ENCODE results near the gene ITGB7. TPM values are rescaled to one million over a fixed set of nuclear protein-coding genes. Genes with fewer than 3 reads are reported as not detected.
"Not testable (repeated sequence)": the region's sequence is repeated elsewhere in the genome, so short reads cannot be mapped to it uniquely, and the experiment has no call there.

Gene ITGB7
- polyA plus RNA-seq, 12 donors = 0.31 to 4.2 (median 0.84) TPM; not detected in 2

- peak; percentile 96 for DNase-seq
These were observed 26.7 kb downstream of the ITGB7 start, which contains the start of the genes CSAD and ZNF740 for GRCh38 chr12:53180220-53180930. CSAD (minus strand) TSS chr12:53180925; CDS start chr12:53173470, 7,455 bp downstream. ZNF740 (plus strand) TSS chr12:53180722; CDS start chr12:53181984, 1,262 bp downstream.

- no peak for DNase-seq
These were observed 27.3 kb downstream of the ITGB7 start for GRCh38 chr12:53179687-53180219.

GRCh38 chr12:53178803-53179202, 28.2 kb downstream of the ITGB7 start:
- not testable (repeated sequence) for DNase-seq

- not testable (repeated sequence) for DNase-seq
These were observed 29.6 kb downstream of the ITGB7 start for GRCh38 chr12:53177447-53177846.

DNA sequence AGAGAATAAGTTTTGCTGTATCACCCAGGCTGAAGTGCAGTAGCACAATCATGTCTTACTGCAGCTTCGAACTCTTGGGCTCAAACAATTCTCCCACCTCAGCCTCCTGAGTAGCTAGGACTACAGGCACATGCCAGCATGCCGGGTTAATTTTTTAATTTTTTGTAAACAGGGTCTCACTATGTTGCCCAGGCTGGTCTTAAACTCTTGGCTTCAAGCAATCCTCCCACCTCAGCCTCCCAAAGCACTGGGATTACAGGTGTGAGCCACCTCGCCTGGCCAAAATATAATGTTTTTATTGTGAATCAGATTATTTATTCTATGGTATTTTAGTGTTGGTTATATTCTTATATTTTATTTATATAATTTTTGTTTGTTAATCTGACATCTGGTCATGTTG, 30.3 kb downstream of the ITGB7 start:
- DNase-seq = no peak

DNA sequence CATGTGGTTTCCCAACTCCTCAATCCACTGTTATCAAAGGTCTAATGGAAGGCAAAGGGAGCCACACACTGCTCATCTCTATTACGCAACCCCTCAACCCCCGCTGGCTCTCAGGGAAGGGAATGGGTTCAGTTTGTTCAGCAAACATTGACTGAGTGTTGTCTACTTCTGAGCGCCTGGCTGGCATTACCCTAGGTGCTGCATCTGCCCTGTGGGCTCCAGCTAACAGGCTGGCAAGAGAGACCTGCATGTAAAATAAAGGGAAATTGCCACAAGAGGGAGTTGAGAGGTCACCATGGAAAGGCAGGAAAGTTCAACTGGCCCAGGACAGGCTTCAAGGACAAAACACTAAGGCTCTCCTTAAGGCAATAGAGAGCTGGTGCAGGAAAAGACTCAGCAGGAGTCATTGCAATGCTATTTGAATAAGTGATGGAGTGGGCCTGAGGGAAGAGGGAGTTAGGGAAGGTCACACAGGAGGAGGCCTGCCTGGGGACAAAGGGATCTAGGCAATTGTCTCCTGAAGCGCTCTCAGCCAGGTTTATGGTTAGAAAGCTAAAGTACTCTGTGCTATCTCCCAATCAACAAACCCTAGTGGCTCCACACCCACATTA, 32.1 kb downstream of the ITGB7 start:
- DNase-seq = no peak

GRCh38 chr12:53173085-53173715, 33.9 kb downstream of the ITGB7 start:
- no peak for DNase-seq

DNA sequence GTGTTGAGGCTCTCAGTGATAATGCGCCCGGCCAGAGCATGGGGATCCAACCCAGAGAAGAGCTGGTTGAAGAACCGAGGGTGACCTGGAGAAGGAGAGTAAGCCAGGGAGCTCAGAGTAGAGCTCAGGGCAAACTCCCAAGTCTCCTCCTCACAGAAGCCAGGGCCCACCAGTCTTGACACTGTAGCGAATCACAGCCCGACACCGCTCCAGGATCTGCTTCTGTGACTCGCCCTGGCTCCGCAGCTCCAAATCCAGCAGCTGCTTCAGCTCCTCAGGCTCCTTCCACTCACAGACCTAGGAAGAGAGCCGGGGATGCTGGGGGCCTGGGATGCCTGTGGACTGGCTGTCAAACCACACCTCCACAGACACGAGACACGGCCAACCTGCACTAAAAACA, 34.7 kb downstream of the ITGB7 start:
- no peak for DNase-seq

DNA sequence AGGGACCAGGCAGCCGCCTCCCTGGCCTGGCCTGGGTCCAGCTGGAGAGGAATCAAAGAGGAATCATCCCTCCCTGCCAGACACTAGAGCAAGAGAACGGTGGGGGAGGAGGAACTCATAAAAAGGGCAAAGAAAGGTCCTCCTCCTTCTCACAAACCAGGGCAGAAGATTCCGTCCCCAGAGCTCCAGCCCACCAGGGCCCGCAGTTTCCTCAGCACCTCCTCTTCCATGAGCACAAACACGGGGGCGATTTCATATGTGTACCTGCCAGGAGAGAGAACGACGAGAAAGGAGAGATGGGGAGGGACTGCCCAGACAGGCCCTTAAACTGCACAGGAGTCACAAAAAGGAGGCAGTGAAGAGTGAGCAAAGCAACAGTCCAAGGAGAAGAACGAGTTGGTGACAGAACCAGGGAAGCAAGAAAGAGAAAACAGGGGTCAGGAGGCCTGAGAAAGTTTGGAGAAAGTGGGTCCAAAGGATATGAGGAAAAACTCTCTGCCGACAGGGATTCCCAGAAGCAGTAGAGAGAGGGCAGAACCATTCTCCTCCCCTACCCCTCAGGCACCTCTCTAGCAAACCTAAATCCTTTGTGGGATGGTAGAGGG, 35.2 kb downstream of the ITGB7 start:
- no peak for DNase-seq

DNA sequence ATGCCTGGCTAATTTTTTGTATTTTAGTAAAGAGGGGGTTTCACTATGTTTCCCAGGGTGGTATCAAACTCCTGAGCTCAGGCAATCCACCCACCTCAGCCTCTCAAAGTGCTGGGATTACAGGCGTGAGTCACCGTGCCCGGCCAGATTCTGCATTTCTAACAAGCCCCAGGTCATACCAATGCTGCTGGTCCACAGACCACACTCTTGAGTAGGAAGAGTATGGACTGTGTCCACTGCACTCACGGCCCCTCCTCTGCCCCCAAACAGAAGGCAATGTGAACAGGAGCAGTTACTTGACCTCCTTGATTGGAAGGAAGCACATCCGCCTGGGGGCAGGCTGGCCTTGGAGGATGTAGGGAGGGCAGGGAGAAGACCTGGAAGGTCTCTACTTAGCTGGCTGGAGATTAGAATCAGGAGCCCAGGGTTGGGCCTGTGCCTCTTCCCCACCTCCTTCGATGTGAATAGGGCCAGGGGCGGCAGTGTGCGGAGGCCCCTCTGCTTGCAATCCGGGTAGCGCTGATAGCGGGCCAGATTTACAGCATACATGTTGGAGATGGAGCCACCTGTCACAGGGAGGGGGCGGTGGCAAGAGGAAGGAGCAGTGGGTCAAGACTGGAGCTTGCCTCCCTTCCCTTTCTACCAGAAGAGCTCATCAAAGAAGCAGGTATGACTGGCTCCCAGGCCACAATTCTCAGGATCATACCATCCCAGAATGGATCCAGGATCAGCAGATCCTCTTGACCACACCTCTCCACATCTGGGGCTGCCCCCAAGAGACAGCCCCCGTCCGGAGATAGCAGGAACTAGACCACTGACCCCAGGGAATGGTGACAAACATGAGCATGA, 36.0 kb downstream of the ITGB7 start:
- DNase-seq = no peak

GRCh38 chr12:53170215-53170614, 36.8 kb downstream of the ITGB7 start:
- DNase-seq = no peak

- DNase-seq = no peak
These were observed 37.4 kb downstream of the ITGB7 start for GRCh38 chr12:53169644-53170043.

- no peak for DNase-seq
These were observed 40.2 kb downstream of the ITGB7 start for GRCh38 chr12:53166837-53167236.

- not testable (repeated sequence) for DNase-seq
These were observed 44.0 kb downstream of the ITGB7 start for GRCh38 chr12:53163008-53163407.

DNA sequence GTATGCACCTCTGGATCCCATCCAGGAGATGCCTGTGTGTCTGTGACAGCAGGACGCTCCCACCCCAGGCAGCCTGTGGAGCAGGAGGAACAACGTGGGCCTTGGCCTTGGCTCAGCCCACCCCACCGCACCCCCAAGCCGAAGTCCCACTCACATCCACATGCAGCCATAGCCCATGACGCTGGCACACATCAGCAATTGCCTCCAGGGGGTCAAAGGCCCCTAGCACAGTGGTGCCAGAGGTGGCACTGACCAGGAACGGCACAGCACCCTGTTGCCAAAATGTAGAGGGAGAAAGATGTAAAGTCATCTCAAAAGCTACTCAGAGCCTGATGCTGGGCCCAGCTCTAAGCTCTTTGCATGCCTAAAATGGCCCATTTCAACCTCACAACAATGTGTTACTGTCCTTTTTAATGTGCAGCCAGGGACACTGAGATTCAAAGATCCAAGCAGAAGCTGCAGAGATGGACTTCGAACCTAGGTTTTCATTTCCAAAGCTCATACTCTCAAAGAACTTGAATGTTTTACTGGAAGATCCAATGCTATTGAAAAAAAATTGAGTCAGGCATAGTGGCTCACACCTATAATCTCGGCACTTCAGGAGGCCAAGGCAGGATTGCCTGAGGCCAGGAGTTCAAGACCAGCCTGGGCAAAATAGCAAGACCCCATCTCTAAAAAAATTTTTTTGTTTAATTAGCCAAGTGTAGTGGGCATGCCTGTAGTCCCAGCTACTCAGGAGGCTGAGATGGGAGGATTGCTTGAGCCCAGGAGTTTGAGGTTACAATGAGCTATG, 45.7 kb downstream of the ITGB7 start:
- no peak for DNase-seq

DNA sequence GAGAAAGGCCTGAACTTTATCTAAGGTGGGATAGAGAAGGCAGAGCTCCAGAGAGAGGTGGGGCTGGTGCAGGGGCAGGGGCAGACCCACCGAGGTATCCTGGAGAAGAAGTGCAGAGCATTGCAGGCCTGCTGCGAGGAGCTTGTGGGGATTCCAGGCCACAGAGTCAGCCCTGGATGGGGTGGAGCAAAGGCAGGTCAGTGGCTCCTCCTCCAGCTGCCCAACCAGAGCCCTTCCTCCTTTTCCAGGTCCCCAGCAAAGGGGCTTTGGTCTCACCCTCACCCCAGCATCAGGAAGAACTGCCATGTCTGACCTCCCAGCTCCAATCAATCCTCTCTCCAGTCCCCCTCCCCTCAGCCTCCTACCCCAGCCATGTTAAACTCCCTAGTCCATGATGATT, 46.4 kb downstream of the ITGB7 start:
- no peak for DNase-seq

DNA sequence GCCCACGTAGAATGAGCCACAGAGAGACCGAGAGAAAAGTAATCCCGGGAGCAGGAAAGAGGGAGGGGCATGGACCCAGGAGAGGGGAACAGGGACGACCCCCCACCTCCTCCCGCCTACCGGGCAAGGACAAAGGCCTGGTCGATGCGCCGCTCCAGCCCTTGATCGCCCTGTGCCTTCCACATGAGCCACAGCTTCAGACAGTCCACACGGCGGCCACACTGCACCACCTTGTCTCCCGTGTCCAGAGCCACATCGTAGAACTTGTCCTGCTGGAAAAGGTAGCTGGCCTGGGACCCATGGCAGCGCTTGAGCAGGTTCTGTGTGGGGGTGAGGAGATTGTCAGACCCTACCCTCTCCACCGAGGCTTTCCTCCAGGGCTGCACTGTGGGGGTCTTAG, 47.1 kb downstream of the ITGB7 start:
- no peak for DNase-seq

- peak; percentile 73 for DNase-seq
These were observed 47.7 kb downstream of the ITGB7 start for GRCh38 chr12:53159195-53159839.

GRCh38 chr12:53152390-53152789, 54.7 kb downstream of the ITGB7 start:
- DNase-seq = no peak

GRCh38 chr12:53151039-53151438, 56.0 kb downstream of the ITGB7 start:
- DNase-seq = no peak

Data from muscle of arm (tissue), 12 donors.